SK-N-MC (cell line): ENCODE data around the gene TCEAL7.

Experiments used
- EZH2 ChIP-seq: fragments of 200-600 bp; sonication (generic); IDR thresholded peaks from one replicate; pipeline ENCODE4 v1.6.1; 2017; ENCODE audit warnings: antibody characterized with exemption
- FOXP2 ChIP-seq: optimal IDR thresholded peaks from 2 replicates; pipeline ENCODE3; 2011; ENCODE audit warnings: mild to moderate bottlenecking, moderate library complexity; ENCODE audit not compliant: insufficient read depth; ENCODE audit errors: extremely low read length, control extremely low read depth
- POLR2AphosphoS5 ChIP-seq: IDR thresholded peaks from 2 replicates; pipeline ENCODE4 v1.6.1; 2012; ENCODE audit warnings: mild to moderate bottlenecking, low read depth, low read length, borderline replicate concordance

GRCh38 chrX:103338663-103339062 is 8.6 kb downstream of the TCEAL7 start:
- no peak for TF ChIP-seq POLR2AphosphoS5
- no peak for TF ChIP-seq EZH2
- no peak for TF ChIP-seq FOXP2
